ENCODE results near the gene CEP120. TPM values are rescaled to one million over a fixed set of nuclear protein-coding genes. Genes with fewer than 3 reads are reported as not detected.

CEP120 gene
- total and polyA plus RNA-seq, 2 of the 4 experiments (the other 2 are of a cell fraction): 6.7 to 46.1 TPM

- H4K8ac ChIP-seq (ENCODE audit: low read depth in 2 of 2, low read length in 2 of 2): no peak overlapping the region
- no peaks in the 10 kb centered on the region for H3K79me1 ChIP-seq (ENCODE audit: low read depth in 1 of 2, low read length in 2 of 2)
- TF ChIP-seq BHLHE40 (IDR thresholded peaks at IDR 0.05; ENCODE audit: low read depth, low read length): no peak
- TF ChIP-seq, protein P1, sequence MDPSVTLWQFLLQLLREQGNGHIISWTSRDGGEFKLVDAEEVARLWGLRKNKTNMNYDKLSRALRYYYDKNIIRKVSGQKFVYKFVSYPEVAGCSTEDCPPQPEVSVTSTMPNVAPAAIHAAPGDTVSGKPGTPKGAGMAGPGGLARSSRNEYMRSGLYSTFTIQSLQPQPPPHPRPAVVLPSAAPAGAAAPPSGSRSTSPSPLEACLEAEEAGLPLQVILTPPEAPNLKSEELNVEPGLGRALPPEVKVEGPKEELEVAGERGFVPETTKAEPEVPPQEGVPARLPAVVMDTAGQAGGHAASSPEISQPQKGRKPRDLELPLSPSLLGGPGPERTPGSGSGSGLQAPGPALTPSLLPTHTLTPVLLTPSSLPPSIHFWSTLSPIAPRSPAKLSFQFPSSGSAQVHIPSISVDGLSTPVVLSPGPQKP (IDR thresholded peaks at IDR 0.05; ENCODE audit: borderline replicate concordance, low read depth, low read length): no peak
- TF ChIP-seq CHD1 (IDR thresholded peaks at IDR 0.05; ENCODE audit: low read depth, low read length): no peak
- no peak for TF ChIP-seq CEBPB (IDR thresholded peaks at IDR 0.05; ENCODE audit: low read depth, low read length)
- no peak for TF ChIP-seq FOS (IDR thresholded peaks at IDR 0.05; ENCODE audit: low read depth, low read length)
- no peak for TF ChIP-seq RFX5 (IDR thresholded peaks at IDR 0.05; ENCODE audit: low read depth, low read length)
- no peak for TF ChIP-seq RAD21 (IDR thresholded peaks at IDR 0.05; ENCODE audit: low read length)
- no peak for TF ChIP-seq RCOR1 (IDR thresholded peaks at IDR 0.05; ENCODE audit: insufficient replicate concordance, low read length)
- TF ChIP-seq MAFK (IDR thresholded peaks at IDR 0.05; ENCODE audit: low read depth, low read length): no peak
- TF ChIP-seq MAZ (IDR thresholded peaks at IDR 0.05; ENCODE audit: borderline replicate concordance, low read depth, low read length): no peak
- TF ChIP-seq CTCF (conservative IDR thresholded peaks at IDR 0.05; ENCODE audit: low read depth, low read length): no peak
- TF ChIP-seq NFE2L2 (IDR thresholded peaks at IDR 0.05; ENCODE audit: low read depth, low read length): no peak
- no peak for TF ChIP-seq MXI1 (IDR thresholded peaks at IDR 0.05; ENCODE audit: borderline replicate concordance, low read depth, low read length)
- TF ChIP-seq POLR2A (IDR thresholded peaks at IDR 0.05; ENCODE audit: low read depth, low read length): no peak
- TF ChIP-seq SMC3 (IDR thresholded peaks at IDR 0.05; ENCODE audit: low read depth, low read length): no peak
- TF ChIP-seq USF2 (IDR thresholded peaks at IDR 0.05; ENCODE audit: low read depth, low read length): no peak
- H2BK5ac ChIP-seq (ENCODE audit: low read depth, low read length, poor library complexity, severe bottlenecking): no peak overlapping the region
- H2BK20ac ChIP-seq (ENCODE audit: low read depth, low read length): no peak overlapping the region
- H3K14ac ChIP-seq (replicated peaks; ENCODE audit: low read depth, low read length): no peak overlapping the region
- H3K27ac ChIP-seq (ENCODE audit: insufficient read depth, low read length): no peak overlapping the region
- H3K4me2 ChIP-seq (ENCODE audit: low read depth, low read length): no peak overlapping the region
- no peaks in the 10 kb centered on the region for H4K20me1 ChIP-seq (ENCODE audit: insufficient read depth, low read length)
- H3K23ac ChIP-seq (ENCODE audit: low read depth, low read length): no peak overlapping the region
- dilution Hi-C loops (cut with HindIII; ENCODE audit: low sequenced_read_pairs, unreplicated experiment): no loop called here
- no peak overlapping the region for H3K56ac ChIP-seq (ENCODE audit: extremely low read depth, insufficient read depth, low read length)
- H2AK5ac ChIP-seq (ENCODE audit: low read depth, low read length): no peak overlapping the region
- H3K18ac ChIP-seq (ENCODE audit: low read depth, low read length): no peak overlapping the region
- H3K4me1 ChIP-seq (ENCODE audit: control insufficient read depth, insufficient read depth, low read length): peaks cover 4% of the 10 kb centered on the region; the same call in 1 of the 2 replicates
- DNase-seq (no peak), ATAC-seq (ENCODE audit: low read depth) (no peak)
- no peak overlapping the region for H2BK15ac ChIP-seq (ENCODE audit: low read depth, low read length)
- no peaks in the 10 kb centered on the region for H3K27me3 ChIP-seq (ENCODE audit: control insufficient read depth, insufficient read depth, low read length)
- intact Hi-C loops (cut with micrococcal nuclease): no loop called here
- no peak overlapping the region for H3K9ac ChIP-seq (ENCODE audit: low read depth, low read length)
- no peak overlapping the region for H2AK9ac ChIP-seq (replicated peaks; ENCODE audit: low read depth, low read length, poor library complexity)
- H3K9me1 ChIP-seq (ENCODE audit: insufficient read depth, low read length): no peaks in the 10 kb centered on the region; the same call in 1 of the 2 replicates
- in situ Hi-C loops (cut with MboI; ENCODE audit: low sequenced_read_pairs): no loop called here
- H3K9me3 ChIP-seq (ENCODE audit: control insufficient read depth, insufficient read depth, low read length): no peaks in the 10 kb centered on the region
- no CpG with 5 or more reads among the region's 4 CpGs for WGBS, 2 experiments (ENCODE audit: extremely low coverage in 2 of 2, insufficient read length in 1 of 2)
- H3K36me3 ChIP-seq (ENCODE audit: control insufficient read depth, insufficient read depth, low read length): no peaks in the 10 kb centered on the region
- no peak overlapping the region for H2BK120ac ChIP-seq (ENCODE audit: low read depth, low read length)
- ChIA-PET CTCF (interaction anchor here (2.5 kb wide), 1 partner anchor 29 kb away, joined by 8 read pairs; the partner anchor contains the start of gene CEP120), POLR2A (ENCODE audit: unreplicated experiment) (no interaction called here)
- no peak overlapping the region for H3K4me3 ChIP-seq (ENCODE audit: insufficient read depth, low read depth, low read length)
- H4K5ac ChIP-seq (ENCODE audit: low read depth, low read length): no peak overlapping the region
- H3K4ac ChIP-seq (ENCODE audit: low read depth, low read length): no peak overlapping the region
- H4K91ac ChIP-seq (ENCODE audit: insufficient read depth, low read depth, low read length): no peak overlapping the region
- BruUV-seq (replicated peaks): no TSS peak
- H2AFZ ChIP-seq (replicated peaks; ENCODE audit: low read length, poor library complexity): no peak overlapping the region
Observed at GRCh38 chr5:123452401-123452800, 29.2 kb upstream of the CEP120 start.

Data from IMR-90 (cell line).